Spleen (tissue), 11 donors: ENCODE measurements around the gene CDIPT. TPM values are rescaled to one million over a fixed set of nuclear protein-coding genes. Genes with fewer than 3 reads are reported as not detected.
"Not testable (repeated sequence)": the region's sequence is repeated elsewhere in the genome, so short reads cannot be mapped to it uniquely, and the experiment has no call there.

Experiments
- DNase-seq: peaks from one replicate; pipeline ENCODE4 v3.0.0-alpha.2; 2020
- H3K27ac ChIP-seq, 8 donors: fragments of 200-600 bp; sonication (generic) in 7 of 8; 1 replicate in 4 of 8; 2 replicates in 4 of 8; pipeline versions ENCODE4 v1.5.0 to v1.8.0; 2016 to 2021; ENCODE audit warnings: inconsistent platforms in 4 of 8, mild to moderate bottlenecking in 4 of 8, moderate library complexity in 1 of 8
- H3K27me3 ChIP-seq, 7 donors: fragments of 200-600 bp; sonication (generic) in 6 of 7; replicated peaks in 1 of 7; 1 replicate in 4 of 7; 2 replicates in 3 of 7; pipeline versions ENCODE4 v1.5.0 to v1.8.0; 2016 to 2021; ENCODE audit warnings: inconsistent platforms in 3 of 7, mild to moderate bottlenecking in 1 of 7
- H3K36me3 ChIP-seq, 6 donors: fragments of 200-600 bp; sonication (generic) in 5 of 6; 1 replicate in 4 of 6; 2 replicates in 2 of 6; pipeline versions ENCODE4 v1.5.0 to v1.8.0; 2016 to 2021; ENCODE audit warnings: inconsistent platforms in 2 of 6
- H3K4me1 ChIP-seq, 6 donors: fragments of 200-600 bp; sonication (generic) in 5 of 6; 1 replicate in 3 of 6; 2 replicates in 3 of 6; pipeline versions ENCODE4 v1.5.0 to v1.8.0; 2016 to 2021; ENCODE audit warnings: inconsistent platforms in 3 of 6
- H3K4me3 ChIP-seq, 8 donors: fragments of 200-600 bp; sonication (generic) in 7 of 8; 1 replicate in 4 of 8; 2 replicates in 4 of 8; pipeline versions ENCODE4 v1.5.0 to v1.8.0; 2016 to 2021; ENCODE audit warnings: inconsistent platforms in 4 of 8, mild to moderate bottlenecking in 4 of 8, moderate library complexity in 2 of 8
- H3K9me3 ChIP-seq, 8 donors: fragments of 200-600 bp; sonication (generic) in 7 of 8; 1 replicate in 4 of 8; 2 replicates in 4 of 8; pipeline versions ENCODE4 v1.5.0 to v1.8.0; 2016 to 2021; ENCODE audit warnings: inconsistent platforms in 4 of 8
- CTCF ChIP-seq, 11 experiments: fragments of 200-600 bp in 7 of 11; fragments of 450-650 bp in 4 of 11; sonication (generic) in 4 of 11; IDR thresholded peaks in 8 of 11; conservative IDR thresholded peaks in 3 of 11; 1 replicate in 7 of 11; 2 replicates in 4 of 11; pipeline versions ENCODE4 v1.4.0 to v1.8.0; 2016 to 2021; ENCODE audit warnings: antibody characterized with exemption in 11 of 11, inconsistent platforms in 4 of 11, mild to moderate bottlenecking in 1 of 11
- POLR2A ChIP-seq, 3 donors: fragments of 450-650 bp; IDR thresholded peaks; one replicate each; pipeline ENCODE4 v1.5.1; 2017; ENCODE audit warnings: antibody characterized with exemption in 3 of 3, mild to moderate bottlenecking in 1 of 3
- POLR2AphosphoS5 ChIP-seq, 3 donors: sonication (generic); formaldehyde crosslinking; IDR thresholded peaks; one replicate each; pipeline ENCODE4 v1.5.1; 2017; ENCODE audit warnings: antibody characterized with exemption in 3 of 3
- WGBS, 5 donors: extraction: QIAGEN DNeasy Blood & Tissue Kit in 3 of 5; methylation state at CpG; one replicate each; pipeline versions ENCODE4 v1.1.5 to v1.1.7; 2013 to 2018; 5-methylcytosine and 5-hydroxymethylcytosine counted together
- intact Hi-C: fragments of 100-400 bp; cut with DNase I; formaldehyde crosslinking; loops from one replicate; pipeline ENCODE4 v1.15.0; 2023; ENCODE audit warnings: low total_unique reads
- polyA plus RNA-seq, 3 donors: library from polyadenylated mRNA; stranded (reverse); fragments of 200-250 nt; gene quantifications; one replicate each; pipeline ENCODE4 v1.2.1, GENCODE V29; 2013
- total RNA-seq, 7 donors: library from RNA; depleted of rRNA in 3 of 7; stranded (reverse); fragments of >200 nt in 3 of 7; fragmentation: NEBNext Ultra II Directional in 4 of 7; extraction: Animal tissue kit (Norgen Biotek cat#: 25700) in 4 of 7; gene quantifications; one replicate each; pipeline versions ENCODE4 v1.1.0 to v1.2.1, GENCODE V29; 2016 to 2021
- donor health status: healthy with polysubstance abuse.
- donor health status: DM: no; HTN: no; CAD: no; lungs with moderate emphysema.
- donor health status: DM: no; HTN: no; CAD: no.
- donor health status: Bipolar disorder and iron deficiency.
- donor health status: healthy.
- donor health status: DM: no; HTN: no; CAD: no.
- donor health status: DM: yes; HTN: yes; CAD: no.

CDIPT gene
- total and polyA plus RNA-seq, 10 donors: 43.7 to 81.2 (median 65.5) TPM

- H3K36me3 ChIP-seq: peaks cover 0 to 100% (median 95%) of the 10 kb centered on the region in 6 donors
- 88 to 97% (median 95%) methylated on average over 7 of the region's 7 CpGs for WGBS, 5 donors
- no peaks in the 10 kb centered on the region for H3K27me3 ChIP-seq
- TF ChIP-seq CTCF (IDR thresholded peaks at IDR 0.05 in 8 of 11, conservative IDR thresholded peaks at IDR 0.05 in 3 of 11) (no peak), POLR2A (IDR thresholded peaks at IDR 0.05) (no peak), POLR2AphosphoS5 (IDR thresholded peaks at IDR 0.05) (no peak)
- H3K27ac ChIP-seq: no peak overlapping the region
- H3K4me3 ChIP-seq: no peak overlapping the region
- no peaks in the 10 kb centered on the region for H3K9me3 ChIP-seq
- intact Hi-C loops: no loop called here
- H3K4me1 ChIP-seq: peaks cover 0 to 16% (median 7%) of the 10 kb centered on the region in 6 donors
- DNase-seq: no peak
Measured at GRCh38 chr16:29835926-29836325, 27.1 kb downstream of the CDIPT start.

DNA sequence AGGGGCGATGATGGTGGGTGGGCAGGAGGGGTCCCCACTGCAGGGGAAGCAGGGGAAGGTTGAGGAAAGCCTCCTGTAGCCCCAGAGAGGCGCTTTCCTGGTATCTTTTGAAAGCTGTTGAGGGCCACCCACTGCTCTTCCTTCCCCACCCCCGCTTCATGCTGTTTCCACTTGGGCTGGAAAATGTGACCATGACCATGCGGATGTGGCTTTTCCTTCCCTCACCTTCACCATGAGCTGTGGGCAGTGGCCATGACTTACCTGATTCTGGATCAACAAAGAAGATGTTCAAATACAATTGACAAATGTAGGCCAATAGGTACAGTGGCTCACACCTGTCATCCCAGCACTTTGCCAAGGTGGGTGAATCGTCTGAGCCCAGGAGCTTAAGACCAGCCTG lies 28.9 kb downstream of the CDIPT start:
- no peaks in the 10 kb centered on the region for H3K27me3 ChIP-seq
- peaks cover 0 to 21% (median 0%) of the 10 kb centered on the region in 6 donors for H3K4me1 ChIP-seq
- H3K4me3 ChIP-seq: no peak overlapping the region
- WGBS, 5 donors: 79 to 96% (median 95%) methylated on average over 5 of the region's 5 CpGs
- peaks cover 0 to 98% (median 83%) of the 10 kb centered on the region in 6 donors for H3K36me3 ChIP-seq
- no peak for TF ChIP-seq POLR2AphosphoS5 (IDR thresholded peaks at IDR 0.05)
- no peak for TF ChIP-seq POLR2A (IDR thresholded peaks at IDR 0.05)
- TF ChIP-seq CTCF (IDR thresholded peaks at IDR 0.05 in 8 of 11, conservative IDR thresholded peaks at IDR 0.05 in 3 of 11): no peak
- H3K9me3 ChIP-seq: no peaks in the 10 kb centered on the region
- intact Hi-C loops: no loop called here
- no peak for DNase-seq
- H3K27ac ChIP-seq: no peak overlapping the region

GRCh38 chr16:29833219-29833618 lies 29.8 kb downstream of the CDIPT start:
- H3K4me1 ChIP-seq: peaks cover 0 to 30% (median 4%) of the 10 kb centered on the region in 6 donors
- H3K4me3 ChIP-seq, intact Hi-C loops, H3K9me3 ChIP-seq, DNase-seq, H3K27me3 ChIP-seq, H3K27ac ChIP-seq: not testable (repeated sequence)
- 94 to 97% (median 96%) methylated on average over 4 of the region's 4 CpGs for WGBS, 5 donors
- peaks cover 0 to 93% (median 75%) of the 10 kb centered on the region in 6 donors for H3K36me3 ChIP-seq

DNA sequence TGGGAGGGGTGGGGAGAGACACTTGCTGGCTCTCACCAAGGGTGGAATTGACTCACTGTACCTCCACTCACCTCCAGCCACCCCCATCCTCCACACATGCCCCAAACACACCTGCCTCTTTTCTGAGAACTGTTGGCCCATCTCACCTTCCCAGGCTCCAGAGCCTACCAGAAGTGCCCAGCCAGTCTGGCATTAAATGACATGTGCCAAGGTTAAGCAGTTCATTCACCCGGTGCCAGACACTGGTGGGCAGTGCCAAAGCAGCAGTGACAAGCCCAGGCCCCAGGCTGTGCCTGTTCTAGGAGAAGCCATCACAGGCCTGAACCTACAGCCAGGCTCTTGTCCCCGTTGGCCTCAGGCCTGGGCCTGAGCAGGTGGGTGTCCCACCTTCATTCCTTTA lies 31.5 kb downstream of the CDIPT start:
- DNase-seq: no peak
- Histone ChIP-seq H3K27me3 (no peaks in the 10 kb centered on the region), H3K36me3 (peaks cover 0 to 84% (median 59%) of the 10 kb centered on the region in 6 donors), H3K9me3 (no peaks in the 10 kb centered on the region), H3K4me1 (peaks cover 7 to 47% (median 17%) of the 10 kb centered on the region in 6 donors), H3K27ac (no peak overlapping the region), H3K4me3 (no peak overlapping the region)
- WGBS, 5 donors: 73 to 94% (median 80%) methylated on average over 2 of the region's 2 CpGs
- intact Hi-C loops: no loop called here
- TF ChIP-seq POLR2AphosphoS5 (IDR thresholded peaks at IDR 0.05) (no peak), POLR2A (IDR thresholded peaks at IDR 0.05) (no peak), CTCF (IDR thresholded peaks at IDR 0.05 in 8 of 11, conservative IDR thresholded peaks at IDR 0.05 in 3 of 11) (no peak)

DNA sequence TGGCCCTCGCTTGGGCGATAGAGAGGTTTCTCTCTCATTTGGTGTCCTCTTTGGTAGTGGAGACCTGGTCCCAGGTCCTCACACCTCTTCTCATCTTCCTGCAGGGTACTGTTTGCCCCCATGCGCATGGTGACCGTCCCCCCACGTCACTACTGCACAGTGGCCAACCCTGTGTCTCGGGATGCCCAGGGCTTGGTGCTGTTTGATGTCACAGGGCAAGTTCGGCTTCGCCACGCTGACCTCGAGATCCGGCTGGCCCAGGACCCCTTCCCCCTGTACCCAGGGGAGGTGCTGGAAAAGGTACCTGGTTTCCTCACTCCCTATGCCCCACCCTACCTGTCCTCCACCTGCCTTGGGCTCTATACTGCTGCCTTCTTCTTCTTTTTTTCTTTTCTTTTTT lies 32.3 kb downstream of the CDIPT start:
- DNase-seq: no peak

More for the DNA sequence above, 32.3 kb downstream of the CDIPT start:
- intact Hi-C loops: no loop called here
- WGBS, 5 donors: 90 to 98% (median 94%) methylated on average over 11 of the region's 11 CpGs
- H3K36me3 ChIP-seq: peaks cover 0 to 84% (median 52%) of the 10 kb centered on the region in 6 donors
- H3K4me1 ChIP-seq: peaks cover 11 to 54% (median 24%) of the 10 kb centered on the region in 6 donors
- TF ChIP-seq POLR2AphosphoS5 (IDR thresholded peaks at IDR 0.05): peak in 2 of 3 donors; percentile 22 to 61
- TF ChIP-seq POLR2A (IDR thresholded peaks at IDR 0.05): no peak
- H3K4me3 ChIP-seq: no peak overlapping the region
- no peaks in the 10 kb centered on the region for H3K27me3 ChIP-seq
- no peaks in the 10 kb centered on the region for H3K9me3 ChIP-seq
- H3K27ac ChIP-seq: no peak overlapping the region
